Keratinocyte (primary cell): ENCODE data around the gene CLPTM1L. TPM values are rescaled to one million over a fixed set of nuclear protein-coding genes. Genes with fewer than 3 reads are reported as not detected.

Experiments
- DNase-seq: peaks from one replicate; pipeline ENCODE4 v3.0.0-alpha.2; 2011; ENCODE audit warnings: low read depth, missing footprints, low spot score
- FAIRE-seq: peaks from 2 replicates; lab custom pipeline; 2011; peaks lifted over from hg19 to GRCh38; lab: Jason Lieb, UNC
- H2AFZ ChIP-seq: 2 replicates; pipeline ENCODE4 v1.6.0; 2012; ENCODE audit warnings: low read length, control low read depth, inconsistent platforms; ENCODE audit not compliant: control insufficient read depth
- H3K27ac ChIP-seq: 2 replicates; pipeline ENCODE4 v1.5.1; 2011; ENCODE audit warnings: low read length; ENCODE audit not compliant: control insufficient read depth, insufficient read depth
- H3K27me3 ChIP-seq: 3 replicates; pipeline ENCODE4 v1.6.0; 2011; ENCODE audit warnings: low read length; ENCODE audit not compliant: control insufficient read depth, insufficient read depth; ENCODE audit errors: extremely low read depth
- H3K36me3 ChIP-seq, 2 experiments: 2 replicates in 1 of 2; 3 replicates in 1 of 2; pipeline ENCODE4 v1.5.1; 2011; ENCODE audit warnings: low read length in 2 of 2, mild to moderate bottlenecking in 1 of 2; ENCODE audit not compliant: control insufficient read depth in 2 of 2, insufficient read depth in 2 of 2; ENCODE audit errors: extremely low read depth in 1 of 2
- H3K4me1 ChIP-seq: 3 replicates; pipeline ENCODE4 v1.5.1; 2011; ENCODE audit warnings: low read length; ENCODE audit not compliant: control insufficient read depth, insufficient read depth; ENCODE audit errors: extremely low read depth
- H3K4me2 ChIP-seq: 3 replicates; pipeline ENCODE4 v1.6.0; 2011; ENCODE audit warnings: low read depth, low read length; ENCODE audit not compliant: control insufficient read depth, insufficient read depth; ENCODE audit errors: extremely low read depth
- H3K4me3 ChIP-seq, 3 experiments: fragments of 200-600 bp in 1 of 3; sonication (generic) in 1 of 3; 2 replicates in 2 of 3; 3 replicates in 1 of 3; pipeline ENCODE4 v1.5.1; 2011 to 2016; ENCODE audit warnings: low read length in 3 of 3, mild to moderate bottlenecking in 3 of 3, control low read depth in 2 of 3, inconsistent platforms in 1 of 3, low read depth in 1 of 3, mixed read lengths in 1 of 3, mixed run types in 1 of 3, moderate library complexity in 1 of 3; ENCODE audit not compliant: control insufficient read depth in 2 of 3, insufficient read depth in 2 of 3; ENCODE audit errors: extremely low read depth in 1 of 3
- H3K79me2 ChIP-seq: 2 replicates; pipeline ENCODE4 v1.6.0; 2012; ENCODE audit warnings: low read length; ENCODE audit not compliant: control insufficient read depth, insufficient read depth
- H3K9ac ChIP-seq: 3 replicates; pipeline ENCODE4 v1.6.0; 2011; ENCODE audit warnings: low read length; ENCODE audit not compliant: control insufficient read depth, insufficient read depth; ENCODE audit errors: extremely low read depth
- H3K9me1 ChIP-seq: 3 replicates; pipeline ENCODE4 v1.6.0; 2011; ENCODE audit warnings: low read length; ENCODE audit not compliant: control insufficient read depth, insufficient read depth; ENCODE audit errors: extremely low read depth
- H3K9me3 ChIP-seq: 2 replicates; pipeline ENCODE4 v1.5.1; 2012; ENCODE audit warnings: low read depth, low read length; ENCODE audit not compliant: control insufficient read depth
- H4K20me1 ChIP-seq: 3 replicates; pipeline ENCODE4 v1.6.0; 2011; ENCODE audit warnings: low read length; ENCODE audit not compliant: control insufficient read depth, insufficient read depth; ENCODE audit errors: extremely low read depth
- EZH2 ChIP-seq: IDR thresholded peaks from one replicate; pipeline ENCODE4 v1.6.1; 2012; ENCODE audit warnings: inconsistent platforms, mild to moderate bottlenecking, low read length, moderate library complexity
- dilution Hi-C: fragments of 300-500 bp; cut with MboI; formaldehyde crosslinking; loops from one replicate; pipeline ENCODE4 v1.7.0; 2020; ENCODE audit warnings: low sequenced_read_pairs; ENCODE audit not compliant: extremely low pct_ligation_motif_present
- polyA plus RNA-seq, 5 experiments: library from polyadenylated mRNA; depleted of rRNA in 3 of 5; stranded (reverse) in 3 of 5; stranded (forward) in 1 of 5; unstranded in 1 of 5; fragments of >200 nt; gene quantifications; 1 replicate in 1 of 5; 2 replicates in 3 of 5; 3 replicates in 1 of 5; pipeline versions ENCODE4 v1.2.1 to v1.2.3, GENCODE V29; 2011 to 2012; ENCODE audit warnings: missing spikeins in 2 of 5, low read depth in 1 of 5, low replicate concordance in 1 of 5
- TF ChIP-seq, protein P1 (sequence below), 3 experiments: IDR thresholded peaks in 1 of 3; conservative IDR thresholded peaks in 1 of 3; optimal IDR thresholded peaks in 1 of 3; 2 replicates in 2 of 3; 3 replicates in 1 of 3; pipeline versions ENCODE3 to v1.5.1; 2011; ENCODE audit warnings: low read length in 3 of 3, mild to moderate bottlenecking in 3 of 3, moderate library complexity in 2 of 3, control low read depth in 1 of 3, inconsistent platforms in 1 of 3; ENCODE audit not compliant: insufficient read depth in 2 of 3; ENCODE audit errors: extremely low read depth in 1 of 3

The CLPTM1L gene
- polyA plus RNA-seq, 1 donor (not counting 4 experiments of a cell fraction or from before 2014, with no cell fraction given): 142 TPM

DNA sequence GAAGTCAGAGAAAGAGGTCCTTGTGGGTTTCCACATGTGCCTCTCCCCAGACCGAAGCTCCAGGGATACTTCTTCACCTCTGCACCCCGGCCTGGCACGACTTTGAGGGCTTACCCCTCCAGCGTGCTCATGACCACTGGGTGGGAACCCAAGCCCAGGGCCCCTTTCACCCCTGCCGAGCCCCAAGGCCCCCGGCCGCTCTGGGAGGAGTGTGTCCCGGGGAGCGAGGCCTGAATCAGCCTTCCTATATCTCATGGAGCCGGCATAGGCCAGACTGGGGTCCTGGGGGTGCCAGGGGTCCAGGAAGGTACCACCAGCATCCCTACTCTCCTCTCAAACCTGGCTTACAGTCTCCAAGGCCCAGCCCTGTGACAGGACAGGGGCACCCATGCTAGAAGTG lies 67.1 kb downstream of the CLPTM1L start:
- Histone ChIP-seq H3K36me3 (no peaks in the 10 kb centered on the region), H3K4me2 (no peak overlapping the region), H3K9ac (no peak overlapping the region), H4K20me1 (no peaks in the 10 kb centered on the region), H3K4me3 (no peak overlapping the region), H3K9me3 (peaks cover 8% of the 10 kb centered on the region), H3K79me2 (no peaks in the 10 kb centered on the region), H2AFZ (no peak overlapping the region), H3K27me3 (no peaks in the 10 kb centered on the region), H3K4me1 (no peaks in the 10 kb centered on the region), H3K9me1 (no peaks in the 10 kb centered on the region), H3K27ac (no peak overlapping the region)
- TF ChIP-seq, protein P1, sequence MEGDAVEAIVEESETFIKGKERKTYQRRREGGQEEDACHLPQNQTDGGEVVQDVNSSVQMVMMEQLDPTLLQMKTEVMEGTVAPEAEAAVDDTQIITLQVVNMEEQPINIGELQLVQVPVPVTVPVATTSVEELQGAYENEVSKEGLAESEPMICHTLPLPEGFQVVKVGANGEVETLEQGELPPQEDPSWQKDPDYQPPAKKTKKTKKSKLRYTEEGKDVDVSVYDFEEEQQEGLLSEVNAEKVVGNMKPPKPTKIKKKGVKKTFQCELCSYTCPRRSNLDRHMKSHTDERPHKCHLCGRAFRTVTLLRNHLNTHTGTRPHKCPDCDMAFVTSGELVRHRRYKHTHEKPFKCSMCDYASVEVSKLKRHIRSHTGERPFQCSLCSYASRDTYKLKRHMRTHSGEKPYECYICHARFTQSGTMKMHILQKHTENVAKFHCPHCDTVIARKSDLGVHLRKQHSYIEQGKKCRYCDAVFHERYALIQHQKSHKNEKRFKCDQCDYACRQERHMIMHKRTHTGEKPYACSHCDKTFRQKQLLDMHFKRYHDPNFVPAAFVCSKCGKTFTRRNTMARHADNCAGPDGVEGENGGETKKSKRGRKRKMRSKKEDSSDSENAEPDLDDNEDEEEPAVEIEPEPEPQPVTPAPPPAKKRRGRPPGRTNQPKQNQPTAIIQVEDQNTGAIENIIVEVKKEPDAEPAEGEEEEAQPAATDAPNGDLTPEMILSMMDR (optimal IDR thresholded peaks at IDR 0.05 in 1 of 3, IDR thresholded peaks at IDR 0.05 in 1 of 3, conservative IDR thresholded peaks at IDR 0.05 in 1 of 3; ENCODE audit: extremely low read depth in 1 of 3, insufficient read depth in 2 of 3, low read length in 3 of 3): no peak
- TF ChIP-seq EZH2: no peak
- dilution Hi-C loops: no loop called here
- no peak for DNase-seq
- FAIRE-seq: no peak

DNA sequence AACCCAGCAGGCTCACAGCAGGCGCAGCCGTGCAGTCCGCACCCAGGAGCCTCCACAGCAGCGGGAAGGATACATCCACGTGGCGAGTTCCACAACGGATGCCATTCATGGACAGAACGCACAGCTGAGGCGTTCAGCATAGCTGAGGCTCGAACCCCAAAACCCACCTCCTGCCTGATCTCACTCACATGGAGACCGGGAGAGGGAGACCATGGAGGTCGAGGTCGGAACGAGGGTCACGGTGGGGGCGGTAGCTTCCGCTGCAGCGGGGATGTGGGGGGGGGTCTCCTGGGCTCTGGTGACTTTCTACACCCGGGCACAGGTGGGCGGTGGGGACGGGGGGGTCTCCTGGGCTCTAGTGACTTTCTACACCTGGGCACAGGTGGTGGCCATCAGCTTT lies 67.6 kb downstream of the CLPTM1L start:
- no peak for FAIRE-seq
- H3K79me2 ChIP-seq: no peaks in the 10 kb centered on the region
- dilution Hi-C loops: no loop called here
- H3K36me3 ChIP-seq: no peaks in the 10 kb centered on the region
- H3K27ac ChIP-seq: no peak overlapping the region
- H3K9me1 ChIP-seq: no peaks in the 10 kb centered on the region
- no peak overlapping the region for H3K4me3 ChIP-seq
- no peak overlapping the region for H2AFZ ChIP-seq
- no peak for TF ChIP-seq EZH2
- TF ChIP-seq, protein P1 (optimal IDR thresholded peaks at IDR 0.05 in 1 of 3, IDR thresholded peaks at IDR 0.05 in 1 of 3, conservative IDR thresholded peaks at IDR 0.05 in 1 of 3; ENCODE audit: extremely low read depth in 1 of 3, insufficient read depth in 2 of 3, low read length in 3 of 3): no peak
- no peak for DNase-seq
- H3K9ac ChIP-seq: no peak overlapping the region
- no peaks in the 10 kb centered on the region for H3K4me1 ChIP-seq
- no peaks in the 10 kb centered on the region for H3K27me3 ChIP-seq
- no peaks in the 10 kb centered on the region for H4K20me1 ChIP-seq
- H3K9me3 ChIP-seq: peaks cover 8% of the 10 kb centered on the region
- no peak overlapping the region for H3K4me2 ChIP-seq
